ENCODE data around the gene TBCK. TPM values are rescaled to one million over a fixed set of nuclear protein-coding genes. Genes with fewer than 3 reads are reported as not detected.

The TBCK gene
- total and polyA plus RNA-seq, 9 of the 15 experiments (the other 6 are each of a cell fraction or from before 2014, with no cell fraction given): 5.3 to 26.6 (median 16.2) TPM

GRCh38 chr4:106255195-106255594 is 60.8 kb downstream of the TBCK start (continued):
- TF ChIP-seq GABPA (tag; conservative IDR thresholded peaks at IDR 0.05; ENCODE audit: low read depth) (no peak), EP400 (IDR thresholded peaks at IDR 0.05) (no peak)

- Histone ChIP-seq H3K79me2 (ENCODE audit: control insufficient read depth, insufficient read depth, low read length) (no peaks in the 10 kb centered on the region), H3K4me2 (ENCODE audit: insufficient read depth, low read length) (no peak overlapping the region), H3K4me1 (replicated peaks in 1 of 2; ENCODE audit: control insufficient read depth in 2 of 2, insufficient read depth in 2 of 2, low read length in 2 of 2) (peaks cover 0 to 3% of the 10 kb centered on the region in 2 experiments; a peak in 1 of 5 replicates), H3K9me1 (ENCODE audit: control insufficient read depth, insufficient read depth, low read length) (no peaks in the 10 kb centered on the region), H3K9ac (ENCODE audit: insufficient read depth in 1 of 2, low read depth in 2 of 2, low read length in 2 of 2) (no peak overlapping the region), H3K9me3 (replicated peaks; ENCODE audit: control insufficient read depth, insufficient read depth, low read depth, low read length) (no peaks in the 10 kb centered on the region), H3K27me3 (ENCODE audit: control insufficient read depth in 2 of 2, insufficient read depth in 2 of 2, low read length in 2 of 2) (no peaks in the 10 kb centered on the region), H3K4me3 (no peak overlapping the region), H3K27ac (ENCODE audit: extremely low read depth, low read depth, low read length) (no peak overlapping the region), H3K36me3 (ENCODE audit: control insufficient read depth, insufficient read depth, low read length) (peaks cover 16% of the 10 kb centered on the region; the same call in 1 of the 3 replicates), H4K20me1 (replicated peaks; ENCODE audit: control insufficient read depth, insufficient read depth, low read length) (no peaks in the 10 kb centered on the region), H2AFZ (ENCODE audit: low read depth, low read length) (no peak overlapping the region)
- BruUV-seq (replicated peaks): no TSS peak
- TF ChIP-seq MIER1 (IDR thresholded peaks at IDR 0.05; ENCODE audit: low read depth) (no peak), CTBP1 (IDR thresholded peaks at IDR 0.05; ENCODE audit: borderline replicate concordance) (no peak), KAT7 (CRISPR knock-in tag; IDR thresholded peaks at IDR 0.05; ENCODE audit: borderline replicate concordance) (no peak), NFIX (CRISPR knock-in tag; IDR thresholded peaks at IDR 0.05; ENCODE audit: low read depth) (no peak)
- TF ChIP-seq, protein P1, sequence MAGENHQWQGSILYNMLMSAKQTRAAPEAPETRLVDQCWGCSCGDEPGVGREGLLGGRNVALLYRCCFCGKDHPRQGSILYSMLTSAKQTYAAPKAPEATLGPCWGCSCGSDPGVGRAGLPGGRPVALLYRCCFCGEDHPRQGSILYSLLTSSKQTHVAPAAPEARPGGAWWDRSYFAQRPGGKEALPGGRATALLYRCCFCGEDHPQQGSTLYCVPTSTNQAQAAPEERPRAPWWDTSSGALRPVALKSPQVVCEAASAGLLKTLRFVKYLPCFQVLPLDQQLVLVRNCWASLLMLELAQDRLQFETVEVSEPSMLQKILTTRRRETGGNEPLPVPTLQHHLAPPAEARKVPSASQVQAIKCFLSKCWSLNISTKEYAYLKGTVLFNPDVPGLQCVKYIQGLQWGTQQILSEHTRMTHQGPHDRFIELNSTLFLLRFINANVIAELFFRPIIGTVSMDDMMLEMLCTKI (IDR thresholded peaks at IDR 0.05; ENCODE audit: partially characterized antibody): no peak
- TF ChIP-seq, protein P2, sequence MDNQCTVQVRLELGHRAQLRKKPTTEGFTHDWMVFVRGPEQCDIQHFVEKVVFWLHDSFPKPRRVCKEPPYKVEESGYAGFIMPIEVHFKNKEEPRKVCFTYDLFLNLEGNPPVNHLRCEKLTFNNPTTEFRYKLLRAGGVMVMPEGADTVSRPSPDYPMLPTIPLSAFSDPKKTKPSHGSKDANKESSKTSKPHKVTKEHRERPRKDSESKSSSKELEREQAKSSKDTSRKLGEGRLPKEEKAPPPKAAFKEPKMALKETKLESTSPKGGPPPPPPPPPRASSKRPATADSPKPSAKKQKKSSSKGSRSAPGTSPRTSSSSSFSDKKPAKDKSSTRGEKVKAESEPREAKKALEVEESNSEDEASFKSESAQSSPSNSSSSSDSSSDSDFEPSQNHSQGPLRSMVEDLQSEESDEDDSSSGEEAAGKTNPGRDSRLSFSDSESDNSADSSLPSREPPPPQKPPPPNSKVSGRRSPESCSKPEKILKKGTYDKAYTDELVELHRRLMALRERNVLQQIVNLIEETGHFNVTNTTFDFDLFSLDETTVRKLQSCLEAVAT (IDR thresholded peaks at IDR 0.05): no peak
- ChIA-PET POLR2A (interaction anchor here (0.6 kb wide), 1 partner anchor 15 kb away, joined by 3 read pairs; no protein-coding TSS in a partner anchor), CTCF (ENCODE audit: low intra/inter-chr PET ratio) (no interaction called here)
- FAIRE-seq (no peak), ATAC-seq (no peak), DNase-seq (ENCODE audit: extremely low read depth in 1 of 4, low spot score in 3 of 4) (no peak)
- intact Hi-C loops (cut with micrococcal nuclease) (no loop called here), in situ Hi-C loops (cut with MboI) (no loop called here)
- WGBS (ENCODE audit: insufficient coverage, low coverage, missing lambda C conversion rate): 47% methylated on average over 4 of the region's 4 CpGs
These were observed 62.5 kb downstream of the TBCK start for GRCh38 chr4:106253364-106254129.

All from K562 (cell line).